Smooth muscle cell (in vitro differentiated cells): ENCODE data around the gene ANKS1B. TPM values are rescaled to one million over a fixed set of nuclear protein-coding genes. Genes with fewer than 3 reads are reported as not detected.
A peak's percentile ranks its signal among the peaks of the same experiment; 100 is the strongest.

Experiments
- DNase-seq: peaks from one replicate; lab custom pipeline; 2025; ENCODE audit not compliant: unreplicated experiment; lab: John Stamatoyannopoulos, UW
- H2AFZ ChIP-seq: fragments of 200-600 bp; sonication (generic); 2 replicates; pipeline ENCODE4 v1.6.0; 2016; ENCODE audit warnings: antibody characterized with exemption, low read depth, mild to moderate bottlenecking
- H3F3A ChIP-seq: fragments of 200-600 bp; sonication (generic); 2 replicates; pipeline ENCODE4 v1.6.0; 2017; ENCODE audit warnings: antibody characterized with exemption, low read depth
- H3K27ac ChIP-seq: fragments of 200-600 bp; sonication (generic); 2 replicates; pipeline ENCODE4 v1.5.1; 2016; ENCODE audit warnings: low read depth, mild to moderate bottlenecking
- H3K27me3 ChIP-seq: fragments of 200-600 bp; sonication (generic); 2 replicates; pipeline ENCODE4 v1.6.1; 2016; ENCODE audit warnings: low read depth, mild to moderate bottlenecking
- H3K36me3 ChIP-seq: fragments of 200-600 bp; sonication (generic); 2 replicates; pipeline ENCODE4 v1.5.1; 2016; ENCODE audit warnings: low read depth
- H3K4me1 ChIP-seq: fragments of 200-600 bp; sonication (generic); 2 replicates; pipeline ENCODE4 v1.5.1; 2016; ENCODE audit warnings: low read depth
- H3K4me2 ChIP-seq: fragments of 200-600 bp; sonication (generic); 2 replicates; pipeline ENCODE4 v1.6.0; 2016; ENCODE audit warnings: mild to moderate bottlenecking
- H3K4me3 ChIP-seq: fragments of 200-600 bp; sonication (generic); 2 replicates; pipeline ENCODE4 v1.5.1; 2016; ENCODE audit warnings: mild to moderate bottlenecking
- H3K79me2 ChIP-seq: fragments of 200-600 bp; sonication (generic); 2 replicates; pipeline ENCODE4 v1.6.0; 2016; ENCODE audit warnings: low read depth, mild to moderate bottlenecking
- H3K9ac ChIP-seq: fragments of 200-600 bp; sonication (generic); 2 replicates; pipeline ENCODE4 v1.6.0; 2016; ENCODE audit warnings: low read depth
- H3K9me3 ChIP-seq: fragments of 200-600 bp; sonication (generic); replicated peaks from 2 replicates; pipeline ENCODE4 v1.5.1; 2016; ENCODE audit warnings: low read depth
- H4K20me1 ChIP-seq: fragments of 200-600 bp; sonication (generic); 2 replicates; pipeline ENCODE4 v1.6.0; 2016; ENCODE audit warnings: low read depth
- CTCF ChIP-seq: fragments of 200-600 bp; sonication (generic); IDR thresholded peaks from 2 replicates; pipeline ENCODE4 v1.5.1; 2017; ENCODE audit warnings: borderline replicate concordance, mild to moderate bottlenecking, antibody characterized with exemption; ENCODE audit not compliant: insufficient read depth, poor library complexity, severe bottlenecking
- WGBS: methylation state at CpG from one replicate; pipeline ENCODE4 v1.1.7; 2016; ENCODE audit warnings: low lambda C conversion rate; 5-methylcytosine and 5-hydroxymethylcytosine counted together
- polyA plus RNA-seq: library from polyadenylated mRNA; unstranded; fragments of >200 nt; fragmentation: Nextera tagmentation; extraction: Ambion mirVana; gene quantifications from 2 replicates; pipeline ENCODE4 v1.2.1, GENCODE V29; 2016
- total RNA-seq: library from RNA; depleted of rRNA; stranded (reverse); fragments of >200 nt; gene quantifications from 2 replicates; pipeline ENCODE4 v1.2.3, GENCODE V29; 2014

ANKS1B gene
- total and polyA plus RNA-seq, 2 experiments from 2014 or later: 0.47 to 7.3 TPM

GRCh38 chr12:98754095-98754494 lies 1230.6 kb downstream of the ANKS1B start:
- Histone ChIP-seq H3K79me2 (no peaks in the 10 kb centered on the region), H4K20me1 (no peaks in the 10 kb centered on the region), H3K4me2 (peak overlapping the region; percentile 13), H3K4me3 (no peak overlapping the region), H3K27me3 (no peaks in the 10 kb centered on the region), H3K27ac (peak overlapping the region; percentile 28), H3F3A (no peaks in the 10 kb centered on the region), H2AFZ (no peak overlapping the region), H3K36me3 (no peaks in the 10 kb centered on the region), H3K9me3 (no peaks in the 10 kb centered on the region), H3K4me1 (no peaks in the 10 kb centered on the region), H3K9ac (no peak overlapping the region)
- no peak for DNase-seq
- no peak for TF ChIP-seq CTCF
- 21% methylated on average over 5 of the region's 5 CpGs for WGBS

GRCh38 chr12:98752726-98753125 lies 1232.0 kb downstream of the ANKS1B start:
- Histone ChIP-seq H3K27me3 (no peaks in the 10 kb centered on the region), H3K4me3 (no peak overlapping the region), H3K4me2 (no peak overlapping the region), H3K79me2 (no peaks in the 10 kb centered on the region), H3K36me3 (no peaks in the 10 kb centered on the region), H3K4me1 (no peaks in the 10 kb centered on the region), H3K27ac (peak overlapping the region; percentile 47), H3K9ac (no peak overlapping the region), H4K20me1 (no peaks in the 10 kb centered on the region), H3F3A (no peaks in the 10 kb centered on the region), H2AFZ (no peak overlapping the region), H3K9me3 (no peaks in the 10 kb centered on the region)
- no peak for TF ChIP-seq CTCF
- 35% methylated on average over 5 of the region's 5 CpGs for WGBS
- no peak for DNase-seq

- Histone ChIP-seq H3K4me1 (no peaks in the 10 kb centered on the region), H3K36me3 (no peaks in the 10 kb centered on the region), H3K4me2 (no peak overlapping the region), H3K27me3 (peaks cover 3% of the 10 kb centered on the region), H3K4me3 (no peak overlapping the region), H4K20me1 (no peaks in the 10 kb centered on the region), H3K9ac (no peak overlapping the region), H2AFZ (no peak overlapping the region), H3K79me2 (no peaks in the 10 kb centered on the region), H3F3A (no peaks in the 10 kb centered on the region), H3K9me3 (no peaks in the 10 kb centered on the region), H3K27ac (no peak overlapping the region)
- no peak for DNase-seq
- no peak for TF ChIP-seq CTCF
- WGBS: 84% methylated on average over 4 of the region's 4 CpGs
Measured at GRCh38 chr12:98751580-98752115, 1233.1 kb downstream of the ANKS1B start.

GRCh38 chr12:98750511-98750910 lies 1234.2 kb downstream of the ANKS1B start:
- Histone ChIP-seq H3K4me2 (no peak overlapping the region), H3K27ac (no peak overlapping the region), H4K20me1 (no peaks in the 10 kb centered on the region), H3K36me3 (no peaks in the 10 kb centered on the region), H3F3A (no peaks in the 10 kb centered on the region), H2AFZ (no peak overlapping the region), H3K9ac (no peak overlapping the region), H3K4me3 (no peak overlapping the region), H3K79me2 (no peaks in the 10 kb centered on the region), H3K9me3 (no peaks in the 10 kb centered on the region), H3K4me1 (no peaks in the 10 kb centered on the region), H3K27me3 (peaks cover 11% of the 10 kb centered on the region)
- WGBS: 74% methylated on average over 9 of the region's 9 CpGs
- TF ChIP-seq CTCF: no peak
- no peak for DNase-seq
